AG04449 (cell line): Measurements from ENCODE around the gene NBR1.
"Not testable (repeated sequence)": the region's sequence is repeated elsewhere in the genome, so short reads cannot be mapped to it uniquely, and the experiment has no call there.

ENCODE experiments used
- CTCF ChIA-PET: fragments of 350-600 bp; formaldehyde crosslinking; extraction: SDS; loops from one replicate; lab custom pipeline; 2021; ENCODE audit warnings: antibody characterized with exemption; lab: Yijun Ruan, JAX
- POLR2A ChIA-PET: fragments of 400-600, 350-600 bp; formaldehyde crosslinking; extraction: SDS; loops from one replicate; lab custom pipeline; 2020; ENCODE audit warnings: antibody characterized with exemption, inconsistent platforms; lab: Yijun Ruan, JAX
- DNase-seq: peaks from one replicate; pipeline ENCODE4 v3.0.0-alpha.2; 2010; ENCODE audit warnings: low read depth, low spot score
- H3K4me3 ChIP-seq: 2 replicates; pipeline ENCODE4 v1.5.1; 2011; ENCODE audit warnings: low read depth, mild to moderate bottlenecking, control low read depth, low read length
- CTCF ChIP-seq: IDR thresholded peaks from one replicate; pipeline ENCODE4 v1.5.1; 2011; ENCODE audit warnings: mild to moderate bottlenecking, moderate library complexity, low read length, control low read depth, inconsistent platforms; ENCODE audit not compliant: insufficient read depth; ENCODE audit errors: missing control alignments

Gene NBR1

GRCh38 chr17:43219746-43220380, 48.8 kb downstream of the NBR1 start:
- ChIA-PET POLR2A (interaction anchor here (2.0 kb wide), 1 partner anchor 96 kb away, joined by 9 read pairs; no protein-coding TSS in a partner anchor), CTCF (no interaction called here)
- no peak for DNase-seq
- no peak for TF ChIP-seq CTCF
- no peak overlapping the region for H3K4me3 ChIP-seq

- CTCF ChIA-PET: no interaction called here
- no peak for DNase-seq
- TF ChIP-seq CTCF: no peak
- POLR2A ChIA-PET: interaction anchor here (1.6 kb wide), 1 partner anchor 9 kb away, joined by 5 read pairs; the partner anchor contains the start of gene TMEM106A
- H3K4me3 ChIP-seq: no peak overlapping the region
Measured at GRCh38 chr17:43220511-43221125, 49.6 kb downstream of the NBR1 start.

- ChIA-PET CTCF (no interaction called here), POLR2A (interaction anchor here (0.9 kb wide), 1 partner anchor 93 kb away, joined by 3 read pairs; no protein-coding TSS in a partner anchor)
- no peak overlapping the region for H3K4me3 ChIP-seq
- DNase-seq: no peak
- TF ChIP-seq CTCF: no peak
Measured at GRCh38 chr17:43224146-43224705, 53.2 kb downstream of the NBR1 start.

- POLR2A ChIA-PET: no interaction called here
- H3K4me3 ChIP-seq: no peak overlapping the region
- CTCF ChIA-PET: interaction anchor here (0.8 kb wide), 1 partner anchor 10 kb away, joined by 5 read pairs; no protein-coding TSS in a partner anchor
- no peak for DNase-seq
- no peak for TF ChIP-seq CTCF
Measured at GRCh38 chr17:43226393-43226792, 55.4 kb downstream of the NBR1 start.

- CTCF ChIA-PET, DNase-seq, POLR2A ChIA-PET: not testable (repeated sequence)
Measured at GRCh38 chr17:43228020-43228782, 57.2 kb downstream of the NBR1 start, which contains the start of gene CCDC200. CCDC200 (minus strand) TSS chr17:43228623; CDS start chr17:43228554, 69 bp downstream.

GRCh38 chr17:43231205-43232020, 60.4 kb downstream of the NBR1 start:
- DNase-seq, CTCF ChIA-PET, POLR2A ChIA-PET: not testable (repeated sequence)
- peak overlapping the region; percentile 44 for H3K4me3 ChIP-seq

More at GRCh38 chr17:43228020-43228782, 57.2 kb downstream of the NBR1 start, which contains the start of gene CCDC200:
- not testable (repeated sequence) for H3K4me3 ChIP-seq

- DNase-seq, POLR2A ChIA-PET, CTCF ChIA-PET: not testable (repeated sequence)
- H3K4me3 ChIP-seq: peak overlapping the region; percentile 44
Measured at GRCh38 chr17:43232021-43232699, 61.1 kb downstream of the NBR1 start.

- H3K4me3 ChIP-seq, POLR2A ChIA-PET, CTCF ChIA-PET, DNase-seq: not testable (repeated sequence)
Measured at GRCh38 chr17:43233263-43233662, 62.2 kb downstream of the NBR1 start.

- POLR2A ChIA-PET, DNase-seq, H3K4me3 ChIP-seq, CTCF ChIA-PET: not testable (repeated sequence)
Measured at GRCh38 chr17:43233877-43234276, 62.9 kb downstream of the NBR1 start, which contains the start of gene RNU2-1. RNU2-1 (minus strand) TSS chr17:43233977.

- DNase-seq, H3K4me3 ChIP-seq, CTCF ChIA-PET, POLR2A ChIA-PET: not testable (repeated sequence)
Measured at GRCh38 chr17:43239597-43239996, 68.6 kb downstream of the NBR1 start.
